PC-9 (cell line): ENCODE measurements around the gene MNT.

ENCODE experiments used
- CTCF ChIP-seq: fragments of 200-600 bp; sonication (generic); conservative IDR thresholded peaks from 2 replicates; pipeline ENCODE4 v1.6.1; 2017; ENCODE audit warnings: mixed run types, antibody characterized with exemption, mild to moderate bottlenecking, moderate library complexity
- EZH2 ChIP-seq: fragments of 200-600 bp; sonication (generic); IDR thresholded peaks from 2 replicates; pipeline ENCODE4 v1.8.0; 2017; ENCODE audit warnings: antibody characterized with exemption, low read depth

GRCh38 chr17:2398182-2398581 lies 2.7 kb downstream of the MNT start:
- TF ChIP-seq EZH2 = no peak
- no peak for TF ChIP-seq CTCF
